ENCODE data around the gene SLCO3A1. TPM values are rescaled to one million over a fixed set of nuclear protein-coding genes. Genes with fewer than 3 reads are reported as not detected.

SLCO3A1 gene
- total RNA-seq, 3 donors from 2014 or later, result 8.5 to 14.1 (median 13.6) TPM

DNA sequence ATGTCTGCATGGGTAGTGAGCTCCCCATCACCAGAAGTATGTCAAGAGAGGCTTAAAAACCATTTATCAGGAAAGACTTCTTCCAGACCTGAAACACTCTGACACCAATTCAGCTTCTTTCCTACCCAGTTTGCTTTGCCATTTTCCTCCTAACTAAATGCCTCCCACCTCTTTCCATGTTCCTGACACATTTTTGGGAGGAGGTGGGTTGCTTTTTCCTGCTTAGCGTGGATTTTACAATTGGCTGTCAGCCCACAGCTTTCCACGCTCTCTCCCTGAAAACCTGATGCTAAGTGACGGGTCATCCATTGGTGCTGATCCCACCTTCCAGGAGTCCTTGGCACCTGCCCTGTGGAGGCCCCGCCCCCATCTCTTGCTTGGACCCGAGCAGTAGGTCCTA, 275.3 kb downstream of the SLCO3A1 start:
- H3K9me3 ChIP-seq, result no peaks in the 10 kb centered on the region
- H3K27ac ChIP-seq, result no peak overlapping the region
- no peak for DNase-seq (ENCODE audit: low spot score in 2 of 2)
- H3K4me3 ChIP-seq, result no peak overlapping the region
- no peaks in the 10 kb centered on the region for H3K27me3 ChIP-seq
- no peaks in the 10 kb centered on the region for H3K36me3 ChIP-seq
- TF ChIP-seq POLR2AphosphoS5 (IDR thresholded peaks at IDR 0.05), result no peak
- no peak for TF ChIP-seq POLR2A (IDR thresholded peaks at IDR 0.05)
- TF ChIP-seq, protein P1, sequence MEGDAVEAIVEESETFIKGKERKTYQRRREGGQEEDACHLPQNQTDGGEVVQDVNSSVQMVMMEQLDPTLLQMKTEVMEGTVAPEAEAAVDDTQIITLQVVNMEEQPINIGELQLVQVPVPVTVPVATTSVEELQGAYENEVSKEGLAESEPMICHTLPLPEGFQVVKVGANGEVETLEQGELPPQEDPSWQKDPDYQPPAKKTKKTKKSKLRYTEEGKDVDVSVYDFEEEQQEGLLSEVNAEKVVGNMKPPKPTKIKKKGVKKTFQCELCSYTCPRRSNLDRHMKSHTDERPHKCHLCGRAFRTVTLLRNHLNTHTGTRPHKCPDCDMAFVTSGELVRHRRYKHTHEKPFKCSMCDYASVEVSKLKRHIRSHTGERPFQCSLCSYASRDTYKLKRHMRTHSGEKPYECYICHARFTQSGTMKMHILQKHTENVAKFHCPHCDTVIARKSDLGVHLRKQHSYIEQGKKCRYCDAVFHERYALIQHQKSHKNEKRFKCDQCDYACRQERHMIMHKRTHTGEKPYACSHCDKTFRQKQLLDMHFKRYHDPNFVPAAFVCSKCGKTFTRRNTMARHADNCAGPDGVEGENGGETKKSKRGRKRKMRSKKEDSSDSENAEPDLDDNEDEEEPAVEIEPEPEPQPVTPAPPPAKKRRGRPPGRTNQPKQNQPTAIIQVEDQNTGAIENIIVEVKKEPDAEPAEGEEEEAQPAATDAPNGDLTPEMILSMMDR (IDR thresholded peaks at IDR 0.05), result no peak
- intact Hi-C loops (cut with DNase I; ENCODE audit: low total_unique reads), result no loop called here
- no peaks in the 10 kb centered on the region for H3K4me1 ChIP-seq

DNA sequence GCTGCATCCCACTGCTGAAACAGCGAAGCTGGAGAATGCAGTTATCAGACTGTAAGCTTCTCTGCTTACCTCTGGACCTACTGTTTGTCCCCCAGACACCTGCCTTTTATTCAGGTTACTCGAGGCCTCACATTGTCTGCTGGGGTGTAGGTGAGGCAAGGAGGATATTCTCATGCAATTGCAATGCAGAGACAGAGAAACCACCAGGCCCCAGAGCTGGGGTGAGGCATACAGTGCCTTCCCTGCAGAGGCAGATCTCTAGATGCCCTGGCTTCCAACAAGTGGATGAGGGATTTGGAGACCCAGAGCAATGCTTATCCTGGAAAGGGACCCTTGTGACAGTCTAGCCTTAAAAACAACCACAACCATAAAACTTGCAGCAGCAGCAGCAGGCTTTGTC, 276.7 kb downstream of the SLCO3A1 start:
- intact Hi-C loops (cut with DNase I; ENCODE audit: low total_unique reads), result no loop called here
- Histone ChIP-seq H3K9me3 (no peaks in the 10 kb centered on the region), H3K36me3 (no peaks in the 10 kb centered on the region), H3K27me3 (no peaks in the 10 kb centered on the region), H3K4me3 (no peak overlapping the region), H3K4me1 (no peaks in the 10 kb centered on the region), H3K27ac (no peak overlapping the region)
- TF ChIP-seq POLR2AphosphoS5 (IDR thresholded peaks at IDR 0.05) (no peak), POLR2A (IDR thresholded peaks at IDR 0.05) (no peak)
- TF ChIP-seq, protein P1 (IDR thresholded peaks at IDR 0.05), result no peak
- DNase-seq (ENCODE audit: low spot score in 2 of 2), result no peak

DNA sequence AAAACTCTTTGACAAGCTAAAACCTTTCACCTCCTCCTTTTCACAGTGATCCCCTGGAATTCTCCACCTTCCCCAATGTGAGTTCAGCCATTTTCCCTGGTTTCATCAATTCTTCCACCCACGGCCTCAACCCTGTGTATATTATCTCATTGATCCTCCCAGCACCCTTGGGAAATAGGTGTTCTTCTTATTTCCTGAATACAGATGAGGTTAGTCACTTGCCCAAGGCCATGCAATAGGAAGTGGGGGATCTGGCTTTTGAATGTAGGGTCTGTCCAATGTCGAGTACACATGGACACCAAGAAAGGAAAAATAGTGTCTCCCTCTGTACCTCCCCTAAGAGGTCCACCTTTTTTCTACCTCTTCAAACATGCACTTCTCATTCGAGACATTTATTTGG, 277.4 kb downstream of the SLCO3A1 start:
- TF ChIP-seq, protein P1 (IDR thresholded peaks at IDR 0.05), result no peak
- TF ChIP-seq POLR2AphosphoS5 (IDR thresholded peaks at IDR 0.05) (no peak), POLR2A (IDR thresholded peaks at IDR 0.05) (no peak)
- Histone ChIP-seq H3K27me3 (no peaks in the 10 kb centered on the region), H3K36me3 (no peaks in the 10 kb centered on the region), H3K4me1 (no peaks in the 10 kb centered on the region), H3K9me3 (no peaks in the 10 kb centered on the region), H3K27ac (no peak overlapping the region), H3K4me3 (no peak overlapping the region)
- intact Hi-C loops (cut with DNase I; ENCODE audit: low total_unique reads), result no loop called here
- no peak for DNase-seq (ENCODE audit: low spot score in 2 of 2)

DNA sequence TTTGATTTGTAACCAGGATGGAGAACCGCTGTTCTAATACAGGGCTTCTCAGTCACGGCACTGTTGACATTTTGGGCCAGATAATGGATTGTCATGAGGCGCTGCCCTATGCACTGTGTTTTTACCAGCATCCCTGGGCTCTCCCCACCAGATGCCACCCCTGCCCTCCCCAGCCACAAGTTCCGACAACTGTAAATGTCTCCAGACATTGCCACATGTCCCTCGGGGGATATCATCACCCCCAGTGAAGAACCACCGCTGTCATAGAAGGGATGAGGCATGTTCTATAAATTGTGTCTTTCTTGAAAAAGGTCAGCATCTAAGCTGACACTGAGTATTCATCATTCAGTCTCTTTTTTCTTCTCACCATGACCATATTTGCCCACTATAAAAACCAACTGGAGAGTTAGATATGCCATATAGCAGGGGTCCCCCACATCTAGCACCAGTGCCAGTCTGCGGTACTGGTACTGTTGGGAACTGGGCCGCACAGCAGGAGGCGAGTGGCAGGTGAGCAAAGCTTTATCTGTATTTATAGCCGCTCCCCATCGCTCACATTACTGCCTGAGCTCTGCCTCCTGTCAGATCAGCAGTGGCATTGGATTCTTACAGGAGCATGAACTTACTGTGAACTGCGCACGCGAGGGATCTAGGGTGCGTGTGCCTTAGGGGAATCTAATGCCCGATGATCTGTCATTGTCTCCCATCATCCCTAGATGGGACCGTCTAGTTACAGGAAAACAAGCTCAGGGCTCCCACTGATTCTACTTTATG, 279.7 kb downstream of the SLCO3A1 start:
- Histone ChIP-seq H3K4me1 (no peaks in the 10 kb centered on the region), H3K27ac (no peak overlapping the region), H3K9me3 (no peaks in the 10 kb centered on the region), H3K27me3 (no peaks in the 10 kb centered on the region), H3K4me3 (no peak overlapping the region), H3K36me3 (no peaks in the 10 kb centered on the region)
- intact Hi-C loops (cut with DNase I; ENCODE audit: low total_unique reads), result no loop called here
- TF ChIP-seq POLR2AphosphoS5 (IDR thresholded peaks at IDR 0.05) (no peak), POLR2A (IDR thresholded peaks at IDR 0.05) (no peak)
- TF ChIP-seq, protein P1 (IDR thresholded peaks at IDR 0.05), result no peak
- no peak for DNase-seq (ENCODE audit: low spot score in 2 of 2)

DNA sequence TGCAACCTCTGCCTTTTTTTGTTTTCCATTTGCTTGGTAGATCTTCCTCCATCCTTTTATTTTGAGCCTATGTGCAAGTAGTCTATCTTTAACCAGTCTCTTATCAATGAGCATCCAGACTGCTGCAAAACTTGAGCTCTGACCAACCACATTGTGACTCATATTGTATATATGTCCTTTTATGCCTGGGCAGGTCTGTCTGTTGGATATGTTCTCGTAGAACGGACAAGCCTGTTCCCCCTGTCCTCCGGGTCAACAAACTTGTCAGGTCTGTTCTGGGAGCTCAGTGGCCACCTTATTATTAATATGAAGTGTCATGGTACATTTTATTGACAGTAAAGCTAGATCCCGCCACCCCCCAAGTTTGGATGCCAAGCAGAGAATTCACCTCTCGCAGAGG, 287.3 kb downstream of the SLCO3A1 start:
- Histone ChIP-seq H3K4me3 (no peak overlapping the region), H3K36me3 (no peaks in the 10 kb centered on the region), H3K27ac (no peak overlapping the region), H3K27me3 (no peaks in the 10 kb centered on the region), H3K4me1 (no peaks in the 10 kb centered on the region), H3K9me3 (no peaks in the 10 kb centered on the region)
- DNase-seq (ENCODE audit: low spot score in 2 of 2), result no peak
- intact Hi-C loops (cut with DNase I; ENCODE audit: low total_unique reads), result no loop called here
- TF ChIP-seq POLR2AphosphoS5 (IDR thresholded peaks at IDR 0.05), result no peak
- TF ChIP-seq POLR2A (IDR thresholded peaks at IDR 0.05), result no peak
- TF ChIP-seq, protein P1 (IDR thresholded peaks at IDR 0.05), result no peak
